ENCODE results near the gene SLC2A13.

DNA sequence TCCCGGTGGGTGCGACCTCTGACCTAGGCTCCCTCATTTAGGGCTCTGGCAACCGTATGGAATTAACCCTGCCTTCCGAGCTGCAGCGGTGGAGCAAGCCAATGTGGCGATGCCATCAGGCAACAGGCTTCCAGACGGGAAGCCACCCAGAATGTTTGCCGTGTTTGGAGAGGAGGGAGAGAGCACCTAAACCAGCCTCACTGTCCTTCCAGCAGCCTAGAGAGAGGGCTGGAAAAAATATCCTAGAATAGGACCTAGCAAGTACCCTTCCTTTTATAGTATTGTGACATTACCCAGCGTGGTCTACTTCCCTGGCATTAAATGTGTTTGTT is 287 bp upstream of the SLC2A13 start:
- TF ChIP-seq EZH2 (IDR thresholded peaks at IDR 0.05; ENCODE audit: low read length) = no peak
- TF ChIP-seq, protein P1, sequence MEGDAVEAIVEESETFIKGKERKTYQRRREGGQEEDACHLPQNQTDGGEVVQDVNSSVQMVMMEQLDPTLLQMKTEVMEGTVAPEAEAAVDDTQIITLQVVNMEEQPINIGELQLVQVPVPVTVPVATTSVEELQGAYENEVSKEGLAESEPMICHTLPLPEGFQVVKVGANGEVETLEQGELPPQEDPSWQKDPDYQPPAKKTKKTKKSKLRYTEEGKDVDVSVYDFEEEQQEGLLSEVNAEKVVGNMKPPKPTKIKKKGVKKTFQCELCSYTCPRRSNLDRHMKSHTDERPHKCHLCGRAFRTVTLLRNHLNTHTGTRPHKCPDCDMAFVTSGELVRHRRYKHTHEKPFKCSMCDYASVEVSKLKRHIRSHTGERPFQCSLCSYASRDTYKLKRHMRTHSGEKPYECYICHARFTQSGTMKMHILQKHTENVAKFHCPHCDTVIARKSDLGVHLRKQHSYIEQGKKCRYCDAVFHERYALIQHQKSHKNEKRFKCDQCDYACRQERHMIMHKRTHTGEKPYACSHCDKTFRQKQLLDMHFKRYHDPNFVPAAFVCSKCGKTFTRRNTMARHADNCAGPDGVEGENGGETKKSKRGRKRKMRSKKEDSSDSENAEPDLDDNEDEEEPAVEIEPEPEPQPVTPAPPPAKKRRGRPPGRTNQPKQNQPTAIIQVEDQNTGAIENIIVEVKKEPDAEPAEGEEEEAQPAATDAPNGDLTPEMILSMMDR (optimal IDR thresholded peaks at IDR 0.05 in 1 of 3, IDR thresholded peaks at IDR 0.05 in 1 of 3, conservative IDR thresholded peaks at IDR 0.05 in 1 of 3; ENCODE audit: extremely low read depth in 1 of 3, insufficient read depth in 2 of 3, low read length in 3 of 3) = no peak

All from keratinocyte (primary cell).